NCI-H1417 treated with DMSO at 0.1 percent for 48 hours (cell line): Measurements from ENCODE around the gene TUB.

Experiments used
- DNase-seq: peaks from one replicate; lab custom pipeline; 2025; lab: John Stamatoyannopoulos, UW

TUB gene

GRCh38 chr11:8092587-8093424, 11.8 kb downstream of the TUB start:
- DNase-seq = no peak

- no peak for DNase-seq
Measured at GRCh38 chr11:8093931-8094575, 13.0 kb downstream of the TUB start.

GRCh38 chr11:8094656-8095055, 13.6 kb downstream of the TUB start:
- no peak for DNase-seq

- DNase-seq = no peak
Measured at GRCh38 chr11:8095371-8095770, 14.4 kb downstream of the TUB start.

- no peak for DNase-seq
Measured at GRCh38 chr11:8095806-8096522, 15.0 kb downstream of the TUB start.

GRCh38 chr11:8096575-8096974, 15.6 kb downstream of the TUB start:
- DNase-seq = no peak

- no peak for DNase-seq
Measured at GRCh38 chr11:8097062-8097461, 16.1 kb downstream of the TUB start.

GRCh38 chr11:8097468-8097867, 16.5 kb downstream of the TUB start:
- no peak for DNase-seq

GRCh38 chr11:8097926-8098325, 16.9 kb downstream of the TUB start:
- DNase-seq = no peak

GRCh38 chr11:8098361-8098760, 17.4 kb downstream of the TUB start:
- no peak for DNase-seq

- no peak for DNase-seq
Measured at GRCh38 chr11:8098879-8099278, 17.9 kb downstream of the TUB start.

GRCh38 chr11:8099291-8099899, 18.4 kb downstream of the TUB start:
- DNase-seq = no peak

GRCh38 chr11:8100158-8100557, 19.1 kb downstream of the TUB start:
- DNase-seq = no peak

- DNase-seq = no peak
Measured at GRCh38 chr11:8100605-8101004, 19.6 kb downstream of the TUB start.

- no peak for DNase-seq
Measured at GRCh38 chr11:8101421-8101820, 20.4 kb downstream of the TUB start.

- no peak for DNase-seq
Measured at GRCh38 chr11:8102296-8102915, 21.4 kb downstream of the TUB start.

GRCh38 chr11:8102965-8103364, 22.0 kb downstream of the TUB start:
- no peak for DNase-seq

GRCh38 chr11:8103909-8104308, 22.9 kb downstream of the TUB start:
- DNase-seq = no peak

- no peak for DNase-seq
Measured at GRCh38 chr11:8105133-8105532, 24.1 kb downstream of the TUB start.

- DNase-seq = no peak
Measured at GRCh38 chr11:8105666-8106065, 24.7 kb downstream of the TUB start.

- no peak for DNase-seq
Measured at GRCh38 chr11:8106679-8107078, 25.7 kb downstream of the TUB start.

GRCh38 chr11:8107642-8108041, 26.6 kb downstream of the TUB start:
- DNase-seq = no peak
